ENCODE data around the gene TMEM72.

Gene TMEM72

GRCh38 chr10:44981172-44982113 lies 70.3 kb downstream of the TMEM72 start:
- no peak for DNase-seq

- DNase-seq = no peak
These were observed 71.0 kb downstream of the TMEM72 start for GRCh38 chr10:44982114-44982460.

- no peak for DNase-seq
These were observed 71.4 kb downstream of the TMEM72 start for GRCh38 chr10:44982496-44982895.

GRCh38 chr10:44983066-44983894 lies 72.1 kb downstream of the TMEM72 start:
- no peak for DNase-seq

- DNase-seq = no peak
These were observed 72.8 kb downstream of the TMEM72 start for GRCh38 chr10:44983895-44984278.

GRCh38 chr10:44984671-44985101 lies 73.5 kb downstream of the TMEM72 start:
- no peak for DNase-seq

GRCh38 chr10:44985175-44985681 lies 74.1 kb downstream of the TMEM72 start:
- DNase-seq = no peak

GRCh38 chr10:44986179-44986578 lies 75.0 kb downstream of the TMEM72 start:
- no peak for DNase-seq
